OCI-LY7 (cell line): ENCODE results near the gene SELENOV.

ENCODE experiments used
- CTCF ChIP-seq: fragments of 200-600 bp; sonication (generic); conservative IDR thresholded peaks from 2 replicates; pipeline ENCODE4 v1.5.1; 2014; ENCODE audit warnings: mild to moderate bottlenecking, antibody characterized with exemption, low read length, moderate library complexity, mixed read lengths
- EZH2phosphoT487 ChIP-seq: fragments of 200-600 bp; sonication (generic); IDR thresholded peaks from 2 replicates; pipeline ENCODE4 v1.6.1; 2018; ENCODE audit warnings: low read depth, borderline replicate concordance, mild to moderate bottlenecking, mixed run types, antibody characterized with exemption, low read length, moderate library complexity, mixed read lengths

- TF ChIP-seq CTCF (no peak), EZH2phosphoT487 (no peak)
Measured at GRCh38 chr19:39499932-39500331, 15.0 kb upstream of the SELENOV start.
